8988T (cell line): ENCODE data around the gene CALHM3.
"Not testable (repeated sequence)": the region's sequence is repeated elsewhere in the genome, so short reads cannot be mapped to it uniquely, and the experiment has no call there.

Experiments
- DNase-seq: peaks from one replicate; pipeline ENCODE4 v3.0.0; 2011

CALHM3 gene

GRCh38 chr10:103501186-103501585, 22.1 kb upstream of the CALHM3 start:
- no peak for DNase-seq

GRCh38 chr10:103500481-103500880, 21.4 kb upstream of the CALHM3 start:
- DNase-seq, result no peak

- no peak for DNase-seq
Observed at GRCh38 chr10:103499881-103500280, 20.8 kb upstream of the CALHM3 start.

GRCh38 chr10:103498936-103499638, 20.0 kb upstream of the CALHM3 start:
- no peak for DNase-seq

- DNase-seq, result no peak
Observed at GRCh38 chr10:103497161-103497915, 18.3 kb upstream of the CALHM3 start.

GRCh38 chr10:103495321-103495720, 16.3 kb upstream of the CALHM3 start:
- no peak for DNase-seq

GRCh38 chr10:103493916-103494877, 15.2 kb upstream of the CALHM3 start:
- DNase-seq, result no peak

GRCh38 chr10:103493362-103493915, 14.4 kb upstream of the CALHM3 start, which contains the start of gene NEURL1:
TSS of gene NEURL1 (plus strand) at chr10:103493705. CDS start at chr10:103494388, 683 bp downstream.
- no peak for DNase-seq

- no peak for DNase-seq
Observed at GRCh38 chr10:103492655-103493261, 13.7 kb upstream of the CALHM3 start.

- DNase-seq, result peak; percentile 64
Observed at GRCh38 chr10:103491729-103492364, 12.8 kb upstream of the CALHM3 start.

- DNase-seq, result no peak
Observed at GRCh38 chr10:103490986-103491314, 11.9 kb upstream of the CALHM3 start.

- DNase-seq, result no peak
Observed at GRCh38 chr10:103487410-103487708, 8.3 kb upstream of the CALHM3 start.

- not testable (repeated sequence) for DNase-seq
Observed at GRCh38 chr10:103486635-103487409, 7.8 kb upstream of the CALHM3 start.

- no peak for DNase-seq
Observed at GRCh38 chr10:103481974-103482531, 3.0 kb upstream of the CALHM3 start.

GRCh38 chr10:103480521-103480920, 1.5 kb upstream of the CALHM3 start:
- no peak for DNase-seq

- DNase-seq, result no peak
Observed at GRCh38 chr10:103478671-103479070, 369 bp downstream of the CALHM3 start.

GRCh38 chr10:103476046-103476768, 2.8 kb downstream of the CALHM3 start:
- DNase-seq, result no peak

- no peak for DNase-seq
Observed at GRCh38 chr10:103475437-103475836, 3.6 kb downstream of the CALHM3 start.

- DNase-seq, result no peak
Observed at GRCh38 chr10:103474077-103474476, 5.0 kb downstream of the CALHM3 start.

GRCh38 chr10:103473261-103473671, 5.8 kb downstream of the CALHM3 start:
- DNase-seq, result no peak
